CD4-positive, alpha-beta T cell treated with Interferon alpha-2 for 1 hour (primary cell): ENCODE data around the gene TMPRSS9.
A peak's percentile ranks its signal among the peaks of the same experiment; 100 is the strongest.

Source experiments
- DNase-seq, 2 donors: peaks; one replicate each; pipeline ENCODE4 v3.0.0-alpha.2; 2020 to 2022

TMPRSS9 gene

GRCh38 chr19:2362046-2362969 is 2.2 kb downstream of the TMPRSS9 start:
- DNase-seq = no peak

GRCh38 chr19:2362970-2363300 is 2.9 kb downstream of the TMPRSS9 start:
- DNase-seq = no peak

- DNase-seq = no peak
Observed at GRCh38 chr19:2363419-2363818, 3.4 kb downstream of the TMPRSS9 start.

GRCh38 chr19:2365201-2365970 is 5.3 kb downstream of the TMPRSS9 start:
- DNase-seq = no peak

- DNase-seq = no peak
Observed at GRCh38 chr19:2371656-2372055, 11.6 kb downstream of the TMPRSS9 start.

- no peak for DNase-seq
Observed at GRCh38 chr19:2372076-2372612, 12.1 kb downstream of the TMPRSS9 start.

GRCh38 chr19:2374808-2375207 is 14.7 kb downstream of the TMPRSS9 start:
- no peak for DNase-seq

GRCh38 chr19:2375353-2376121 is 15.5 kb downstream of the TMPRSS9 start:
- no peak for DNase-seq

GRCh38 chr19:2376784-2377519 is 16.9 kb downstream of the TMPRSS9 start:
- no peak for DNase-seq

GRCh38 chr19:2380567-2380966 is 20.5 kb downstream of the TMPRSS9 start:
- DNase-seq = no peak

GRCh38 chr19:2381148-2381820 is 21.2 kb downstream of the TMPRSS9 start:
- no peak for DNase-seq

GRCh38 chr19:2382530-2383222 is 22.6 kb downstream of the TMPRSS9 start:
- no peak for DNase-seq

GRCh38 chr19:2385053-2385721 is 25.1 kb downstream of the TMPRSS9 start:
- DNase-seq = no peak

GRCh38 chr19:2387367-2388288 is 27.6 kb downstream of the TMPRSS9 start:
- DNase-seq = no peak

- no peak for DNase-seq
Observed at GRCh38 chr19:2389594-2389993, 29.5 kb downstream of the TMPRSS9 start.

GRCh38 chr19:2391118-2391725 is 31.2 kb downstream of the TMPRSS9 start:
- peak; percentile 60 to 76 for DNase-seq

GRCh38 chr19:2392366-2392765 is 32.3 kb downstream of the TMPRSS9 start:
- DNase-seq = no peak

- peak in 1 of 2 donors; percentile 26 for DNase-seq
Observed at GRCh38 chr19:2392899-2393298, 32.8 kb downstream of the TMPRSS9 start.

- peak in 1 of 2 donors; percentile 22 for DNase-seq
Observed at GRCh38 chr19:2394054-2394441, 34.0 kb downstream of the TMPRSS9 start.
